Esophagus squamous epithelium (tissue), 5 donors: Measurements from ENCODE around the gene HMCN2. TPM values are rescaled to one million over a fixed set of nuclear protein-coding genes. Genes with fewer than 3 reads are reported as not detected.

ENCODE experiments used
- DNase-seq: peaks from one replicate; lab custom pipeline; 2025; lab: John Stamatoyannopoulos, UW
- H3K27ac ChIP-seq, 4 donors: fragments of 200-600 bp; sonication (generic); one replicate each; pipeline ENCODE4 v1.5.1; 2016 to 2019; ENCODE audit warnings: mild to moderate bottlenecking in 1 of 4
- H3K27me3 ChIP-seq, 4 donors: fragments of 200-600 bp; sonication (generic); 1 replicate in 3 of 4; 2 replicates in 1 of 4; pipeline versions ENCODE4 v1.5.1 to v1.6.0; 2017 to 2021; ENCODE audit warnings: antibody characterized with exemption in 1 of 4
- H3K36me3 ChIP-seq, 3 donors: fragments of 200-600 bp; sonication (generic); one replicate each; pipeline ENCODE4 v1.5.1; 2016 to 2019
- H3K4me1 ChIP-seq, 3 donors: fragments of 200-600 bp; sonication (generic); one replicate each; pipeline ENCODE4 v1.5.1; 2017 to 2019
- H3K4me3 ChIP-seq, 4 donors: fragments of 200-600 bp; sonication (generic); 1 replicate in 3 of 4; 2 replicates in 1 of 4; pipeline ENCODE4 v1.5.1; 2016 to 2019; ENCODE audit warnings: mild to moderate bottlenecking in 2 of 4, moderate library complexity in 1 of 4
- H3K9me3 ChIP-seq, 3 donors: fragments of 200-600 bp; sonication (generic); one replicate each; pipeline ENCODE4 v1.5.1; 2016 to 2019
- POLR2A ChIP-seq, 4 donors: fragments of 450-650 bp; IDR thresholded peaks; one replicate each; pipeline ENCODE4 v1.6.1; 2017; ENCODE audit warnings: antibody characterized with exemption in 4 of 4, mild to moderate bottlenecking in 4 of 4, moderate library complexity in 3 of 4
- WGBS, 2 donors: methylation state at CpG; one replicate each; pipeline ENCODE4 v1.1.5; 2018; 5-methylcytosine and 5-hydroxymethylcytosine counted together
- intact Hi-C: fragments of 100-400 bp; cut with DNase I; formaldehyde crosslinking; loops from one replicate; pipeline ENCODE4 v1.15.0; 2022
- total RNA-seq, 4 donors: library from RNA; depleted of rRNA; stranded (reverse); fragments of >200 nt; gene quantifications; one replicate each; pipeline ENCODE4 v1.1.0, GENCODE V29; 2016
- TF ChIP-seq, protein P1 (sequence below), 6 experiments: fragments of 450-650 bp in 4 of 6; fragments of 200-600 bp in 2 of 6; sonication (generic) in 2 of 6; IDR thresholded peaks; one replicate each; pipeline ENCODE4 v1.5.1; 2016 to 2019; ENCODE audit warnings: antibody characterized with exemption in 6 of 6, mild to moderate bottlenecking in 4 of 6, moderate library complexity in 4 of 6
- donor health status: DM: yes; HTN: yes; CAD: no.

The HMCN2 gene
- total RNA-seq, 4 donors from 2014 or later, result 0.53 to 4.8 (median 0.78) TPM

DNA sequence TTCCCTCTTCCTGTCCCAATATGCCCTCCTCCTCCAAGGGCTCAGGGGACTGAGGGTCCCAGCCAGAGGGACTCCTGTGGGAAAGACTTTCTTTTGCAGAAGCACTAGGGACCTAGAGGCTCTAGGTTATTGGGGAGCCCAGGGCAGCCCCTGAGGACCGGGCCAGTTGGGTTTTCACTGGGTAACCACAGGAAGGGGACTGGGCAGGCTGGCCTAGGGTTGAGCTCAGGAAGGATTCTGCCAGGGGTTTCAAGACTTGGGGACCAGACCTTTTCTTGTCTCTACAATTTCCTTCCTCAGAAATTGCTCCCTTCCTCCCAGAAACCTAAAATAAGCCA lies 24.4 kb upstream of the HMCN2 start:
- no peaks in the 10 kb centered on the region for H3K36me3 ChIP-seq
- H3K9me3 ChIP-seq, result no peaks in the 10 kb centered on the region
- no CpG with 5 or more reads among the region's 1 CpG for WGBS, 2 donors
- intact Hi-C loops, result no loop called here
- peaks cover 2 to 47% (median 26%) of the 10 kb centered on the region in 3 donors for H3K4me1 ChIP-seq
- peak overlapping the region in 1 of 4 donors; percentile 61 for H3K27ac ChIP-seq
- no peak overlapping the region for H3K4me3 ChIP-seq
- H3K27me3 ChIP-seq, result peaks cover 0 to 6% (median 0%) of the 10 kb centered on the region in 4 donors
- TF ChIP-seq, protein P1, sequence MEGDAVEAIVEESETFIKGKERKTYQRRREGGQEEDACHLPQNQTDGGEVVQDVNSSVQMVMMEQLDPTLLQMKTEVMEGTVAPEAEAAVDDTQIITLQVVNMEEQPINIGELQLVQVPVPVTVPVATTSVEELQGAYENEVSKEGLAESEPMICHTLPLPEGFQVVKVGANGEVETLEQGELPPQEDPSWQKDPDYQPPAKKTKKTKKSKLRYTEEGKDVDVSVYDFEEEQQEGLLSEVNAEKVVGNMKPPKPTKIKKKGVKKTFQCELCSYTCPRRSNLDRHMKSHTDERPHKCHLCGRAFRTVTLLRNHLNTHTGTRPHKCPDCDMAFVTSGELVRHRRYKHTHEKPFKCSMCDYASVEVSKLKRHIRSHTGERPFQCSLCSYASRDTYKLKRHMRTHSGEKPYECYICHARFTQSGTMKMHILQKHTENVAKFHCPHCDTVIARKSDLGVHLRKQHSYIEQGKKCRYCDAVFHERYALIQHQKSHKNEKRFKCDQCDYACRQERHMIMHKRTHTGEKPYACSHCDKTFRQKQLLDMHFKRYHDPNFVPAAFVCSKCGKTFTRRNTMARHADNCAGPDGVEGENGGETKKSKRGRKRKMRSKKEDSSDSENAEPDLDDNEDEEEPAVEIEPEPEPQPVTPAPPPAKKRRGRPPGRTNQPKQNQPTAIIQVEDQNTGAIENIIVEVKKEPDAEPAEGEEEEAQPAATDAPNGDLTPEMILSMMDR (IDR thresholded peaks at IDR 0.05), result no peak
- TF ChIP-seq POLR2A (IDR thresholded peaks at IDR 0.05), result no peak
- no peak for DNase-seq

DNA sequence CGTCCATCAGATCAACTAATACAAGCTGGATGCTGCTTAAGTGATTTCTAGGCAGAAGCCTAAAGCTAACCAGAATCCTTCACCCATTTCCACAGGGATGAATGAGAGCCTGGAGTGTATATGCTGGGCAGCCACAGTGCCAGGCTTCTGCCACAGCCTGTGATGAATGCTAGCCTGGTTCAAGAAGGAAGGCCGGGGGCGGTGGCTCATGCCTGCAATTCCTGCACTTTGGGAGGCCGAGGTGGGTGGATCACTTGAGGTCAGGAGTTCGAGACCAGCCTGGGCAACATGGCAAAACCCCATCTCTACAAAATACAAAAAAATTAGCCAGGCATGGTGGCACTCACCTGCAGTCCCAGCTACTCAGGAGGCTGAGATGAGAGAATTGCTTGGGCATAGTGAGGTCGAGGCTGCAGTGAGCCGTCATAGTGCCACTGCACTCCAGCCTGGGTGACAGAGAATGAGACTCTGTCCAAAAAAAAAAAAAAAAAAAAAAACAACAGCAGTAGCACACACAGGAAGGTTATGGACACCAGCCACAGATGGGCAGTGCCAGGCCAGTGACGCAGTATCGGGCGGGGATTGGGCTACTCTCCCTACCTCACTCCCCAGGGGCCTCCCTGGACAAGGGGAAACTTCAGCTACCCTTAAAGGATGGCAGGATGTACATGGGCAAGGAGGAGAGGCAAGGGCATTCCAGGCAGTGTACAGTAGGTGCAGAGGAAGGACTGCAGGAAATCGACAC lies 23.1 kb upstream of the HMCN2 start:
- intact Hi-C loops, result no loop called here
- Histone ChIP-seq H3K36me3 (no peaks in the 10 kb centered on the region), H3K27ac (no peak overlapping the region), H3K27me3 (peaks cover 0 to 6% (median 0%) of the 10 kb centered on the region in 4 donors), H3K4me3 (no peak overlapping the region), H3K4me1 (peaks cover 0 to 35% (median 16%) of the 10 kb centered on the region in 3 donors), H3K9me3 (no peaks in the 10 kb centered on the region)
- DNase-seq, result no peak
- 62 to 65% methylated on average over 6 to 11 of the region's 11 CpGs for WGBS, 2 donors
- TF ChIP-seq POLR2A (IDR thresholded peaks at IDR 0.05), result no peak
- TF ChIP-seq, protein P1 (IDR thresholded peaks at IDR 0.05), result no peak

DNA sequence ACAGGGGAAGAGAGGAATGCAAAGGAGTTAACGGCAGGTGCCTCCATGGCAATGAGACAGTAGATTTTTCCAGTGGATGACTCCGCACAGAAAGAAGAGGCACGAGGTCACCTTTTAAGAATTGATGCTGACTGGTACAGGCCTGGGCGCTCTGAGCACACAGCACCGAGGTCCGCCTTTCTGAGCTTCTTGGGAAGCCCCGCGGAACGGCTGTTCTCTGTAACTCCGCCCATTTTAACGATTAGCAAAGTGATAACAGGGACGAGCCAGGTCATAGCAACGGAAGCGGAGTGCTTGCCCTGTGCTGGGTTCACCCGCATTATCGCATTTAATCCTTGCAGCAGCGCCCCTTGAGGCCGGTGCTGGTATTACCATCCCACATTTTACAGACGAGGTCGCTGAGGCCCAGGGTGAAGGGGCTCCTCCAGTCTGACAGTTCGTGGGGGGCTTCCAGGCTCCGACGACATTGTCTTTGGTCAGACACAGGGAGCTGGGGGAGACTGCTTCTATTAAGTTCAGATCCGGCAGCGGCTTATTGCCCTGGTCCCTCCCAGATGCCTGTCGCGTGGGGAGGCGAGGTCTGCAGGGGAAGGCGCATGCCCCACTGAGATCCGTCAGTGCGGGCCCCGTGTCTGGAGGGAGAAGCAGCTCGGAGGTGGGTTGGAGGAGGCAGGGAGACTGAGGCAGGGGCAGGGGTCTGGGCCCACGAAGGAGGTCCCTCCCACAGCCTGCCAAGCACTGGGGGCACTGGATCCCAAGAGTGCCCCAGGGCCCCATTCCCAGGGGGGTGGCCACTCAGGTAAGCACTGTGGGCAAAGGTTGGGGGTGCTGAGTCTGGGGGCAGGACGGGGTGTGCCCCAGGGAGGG lies 22.3 kb upstream of the HMCN2 start:
- 10 to 11% methylated on average over 12 to 20 of the region's 35 CpGs for WGBS, 2 donors
- Histone ChIP-seq H3K4me3 (peak overlapping the region in 1 of 4 donors; percentile 36), H3K27me3 (peaks cover 0 to 6% (median 0%) of the 10 kb centered on the region in 4 donors)

DNA sequence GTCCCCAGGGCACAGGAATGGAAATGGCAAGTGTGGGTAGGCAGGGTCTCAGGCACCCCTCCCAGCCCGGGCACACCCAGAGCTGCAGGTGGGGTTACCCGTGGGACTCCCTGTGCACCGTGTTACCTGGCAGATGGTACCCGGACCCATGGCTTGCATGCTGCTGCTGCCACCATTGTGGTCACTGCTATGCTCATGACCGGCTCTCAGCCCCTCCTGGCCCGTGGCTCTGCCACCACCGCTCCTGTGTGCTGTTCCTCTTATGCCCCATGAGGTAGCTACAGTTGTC lies 21.7 kb upstream of the HMCN2 start:
- H3K27ac ChIP-seq, result no peak overlapping the region
- DNase-seq, result no peak
- TF ChIP-seq POLR2A (IDR thresholded peaks at IDR 0.05), result no peak
- no peaks in the 10 kb centered on the region for H3K9me3 ChIP-seq
- peaks cover 0 to 6% (median 0%) of the 10 kb centered on the region in 4 donors for H3K27me3 ChIP-seq
- H3K36me3 ChIP-seq, result no peaks in the 10 kb centered on the region
- WGBS, 2 donors, result 76% methylated on average over 2 of the region's 7 CpGs; no CpG with 5 or more reads in 1 of the 2 donors
- peaks cover 0 to 29% (median 16%) of the 10 kb centered on the region in 3 donors for H3K4me1 ChIP-seq
- intact Hi-C loops, result no loop called here
- H3K4me3 ChIP-seq, result no peak overlapping the region

More for the DNA sequence above, 22.3 kb upstream of the HMCN2 start:
- Histone ChIP-seq H3K9me3 (no peaks in the 10 kb centered on the region), H3K27ac (no peak overlapping the region), H3K36me3 (no peaks in the 10 kb centered on the region), H3K4me1 (peaks cover 0 to 29% (median 16%) of the 10 kb centered on the region in 3 donors)
- intact Hi-C loops, result no loop called here
- DNase-seq, result no peak
- TF ChIP-seq, protein P1 (IDR thresholded peaks at IDR 0.05), result peak; percentile 72 to 97 (median 91)
- no peak for TF ChIP-seq POLR2A (IDR thresholded peaks at IDR 0.05)

DNA sequence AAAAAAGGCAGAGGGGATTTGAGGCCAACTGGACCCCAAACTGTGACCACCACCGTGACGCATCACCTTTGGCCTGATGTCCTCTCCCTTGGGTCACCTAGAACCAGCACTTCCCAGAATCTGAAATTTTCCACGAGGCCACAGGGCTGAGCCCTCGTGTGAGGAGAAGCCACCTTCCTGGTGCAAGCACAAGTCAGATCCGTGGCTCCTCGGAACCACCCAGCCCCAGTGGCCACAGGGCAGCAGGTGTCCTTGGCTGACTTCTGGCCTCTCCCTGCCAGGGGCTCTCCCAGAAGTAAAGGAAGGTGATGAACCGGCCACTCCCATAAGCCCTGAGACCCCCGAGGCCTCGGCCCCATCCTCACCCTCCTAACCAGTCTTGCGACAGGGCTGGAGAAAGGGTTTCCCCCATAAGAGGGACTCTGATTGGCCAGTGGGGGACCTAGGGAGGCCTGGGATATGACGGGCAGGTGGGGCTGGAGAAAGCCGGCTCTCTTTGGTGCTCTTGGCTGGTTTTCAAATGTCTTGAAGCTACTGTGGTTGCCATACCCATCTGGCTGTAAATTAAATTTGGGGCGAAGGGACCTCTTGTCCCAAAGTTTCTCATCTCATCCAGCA lies 20.9 kb upstream of the HMCN2 start:
- DNase-seq, result no peak
- intact Hi-C loops, result no loop called here
- no peaks in the 10 kb centered on the region for H3K36me3 ChIP-seq
- TF ChIP-seq, protein P1 (IDR thresholded peaks at IDR 0.05), result no peak
- no peak for TF ChIP-seq POLR2A (IDR thresholded peaks at IDR 0.05)
- H3K27me3 ChIP-seq, result peaks cover 0 to 6% (median 0%) of the 10 kb centered on the region in 4 donors
- 78 to 82% methylated on average over 7 to 8 of the region's 13 CpGs for WGBS, 2 donors
- no peak overlapping the region for H3K27ac ChIP-seq
- no peak overlapping the region for H3K4me3 ChIP-seq
- H3K4me1 ChIP-seq, result peaks cover 0 to 27% (median 14%) of the 10 kb centered on the region in 3 donors
- H3K9me3 ChIP-seq, result no peaks in the 10 kb centered on the region
